ENCODE results near the gene ATP13A5.

ATP13A5 gene

GRCh38 chr3:193378706-193379105 lies at the start of gene ATP13A5:
ATP13A5 (minus strand) TSS chr3:193378753; CDS start chr3:193378725, 28 bp downstream.
- no peak for DNase-seq

- no peak for DNase-seq
Observed at GRCh38 chr3:193418576-193419373, 40.2 kb upstream of the ATP13A5 start.

- DNase-seq: no peak
Observed at GRCh38 chr3:193416629-193417028, 38.1 kb upstream of the ATP13A5 start.

GRCh38 chr3:193407688-193408087 lies 29.1 kb upstream of the ATP13A5 start:
- no peak for DNase-seq

GRCh38 chr3:193407112-193407511 lies 28.6 kb upstream of the ATP13A5 start:
- no peak for DNase-seq

GRCh38 chr3:193403307-193403706 lies 24.8 kb upstream of the ATP13A5 start:
- DNase-seq: no peak

- peak in 17 of 51 donors; percentile 1 to 46 (median 6) for DNase-seq
Observed at GRCh38 chr3:193400304-193400703, 21.8 kb upstream of the ATP13A5 start.

- no peak for DNase-seq
Observed at GRCh38 chr3:193396451-193397244, 18.1 kb upstream of the ATP13A5 start.

GRCh38 chr3:193391902-193392301 lies 13.3 kb upstream of the ATP13A5 start:
- no peak for DNase-seq

GRCh38 chr3:193389335-193389734 lies 10.8 kb upstream of the ATP13A5 start:
- no peak for DNase-seq

GRCh38 chr3:193388361-193388760 lies 9.8 kb upstream of the ATP13A5 start:
- DNase-seq: no peak

- no peak for DNase-seq
Observed at GRCh38 chr3:193387596-193387995, 9.0 kb upstream of the ATP13A5 start.

- DNase-seq: no peak
Observed at GRCh38 chr3:193377591-193377990, 962 bp downstream of the ATP13A5 start.

GRCh38 chr3:193375614-193376013 lies 2.9 kb downstream of the ATP13A5 start:
- no peak for DNase-seq

- DNase-seq: no peak
Observed at GRCh38 chr3:193372783-193373182, 5.8 kb downstream of the ATP13A5 start.

- DNase-seq: no peak
Observed at GRCh38 chr3:193367868-193368267, 10.7 kb downstream of the ATP13A5 start.

- DNase-seq: no peak
Observed at GRCh38 chr3:193357291-193357690, 21.3 kb downstream of the ATP13A5 start.

GRCh38 chr3:193354423-193354822 lies 24.1 kb downstream of the ATP13A5 start:
- no peak for DNase-seq

GRCh38 chr3:193350744-193351143 lies 27.8 kb downstream of the ATP13A5 start:
- no peak for DNase-seq

- no peak for DNase-seq
Observed at GRCh38 chr3:193348686-193349085, 29.9 kb downstream of the ATP13A5 start.

- DNase-seq: peak in 15 of 51 donors; percentile 1 to 75 (median 12)
Observed at GRCh38 chr3:193347521-193348501, 30.7 kb downstream of the ATP13A5 start.

All from hypothalamus (tissue), 51 donors.